HEK293 (cell line): Measurements from ENCODE around the gene MAP2.

Experiments used
- ATF2 ChIP-seq: fragments of 450-650 bp; formaldehyde crosslinking; IDR thresholded peaks from 2 replicates; pipeline ENCODE4 v1.5.1; 2016; ENCODE audit warnings: missing biosample characterization, missing genetic modification characterization, low read depth
- CTCF ChIP-seq: fragments of 450-650 bp; formaldehyde crosslinking; IDR thresholded peaks from 2 replicates; pipeline ENCODE4 v1.5.1; 2016; ENCODE audit warnings: missing biosample characterization, missing genetic modification characterization
- OVOL3 ChIP-seq: fragments of 450-650 bp; formaldehyde crosslinking; IDR thresholded peaks from 2 replicates; pipeline ENCODE4 v1.5.1; 2016; ENCODE audit warnings: missing biosample characterization, missing genetic modification characterization
- SCRT1 ChIP-seq: fragments of 450-650 bp; formaldehyde crosslinking; IDR thresholded peaks from 2 replicates; pipeline ENCODE4 v1.5.1; 2016; ENCODE audit warnings: missing biosample characterization, missing genetic modification characterization, borderline replicate concordance
- YY1 ChIP-seq: fragments of 450-650 bp; formaldehyde crosslinking; IDR thresholded peaks from 2 replicates; pipeline ENCODE4 v1.5.1; 2018; ENCODE audit warnings: missing biosample characterization, missing genetic modification characterization
- ZBTB49 ChIP-seq: fragments of 450-650 bp; formaldehyde crosslinking; IDR thresholded peaks from 2 replicates; pipeline ENCODE4 v1.5.1; 2016; ENCODE audit warnings: missing biosample characterization, missing genetic modification characterization, low read depth
- ZNF138 ChIP-seq: fragments of 450-650 bp; formaldehyde crosslinking; IDR thresholded peaks from 2 replicates; pipeline ENCODE4 v1.5.1; 2016; ENCODE audit warnings: missing biosample characterization, missing genetic modification characterization, borderline replicate concordance
- ZNF19 ChIP-seq: fragments of 450-650 bp; formaldehyde crosslinking; IDR thresholded peaks from 2 replicates; pipeline ENCODE4; 2016; ENCODE audit warnings: missing biosample characterization, missing genetic modification characterization, low read depth
- ZNF311 ChIP-seq: fragments of 450-650 bp; formaldehyde crosslinking; IDR thresholded peaks from 2 replicates; pipeline ENCODE4 v1.5.1; 2017; ENCODE audit warnings: missing biosample characterization, missing genetic modification characterization, borderline replicate concordance
- ZNF513 ChIP-seq: fragments of 450-650 bp; IDR thresholded peaks from 2 replicates; pipeline ENCODE4 v1.5.1; 2018; ENCODE audit warnings: missing biosample characterization, missing genetic modification characterization
- ZSCAN4 ChIP-seq: fragments of 450-650 bp; formaldehyde crosslinking; IDR thresholded peaks from 2 replicates; pipeline ENCODE4 v1.5.1; 2017; ENCODE audit warnings: missing biosample characterization, missing genetic modification characterization

- TF ChIP-seq SCRT1 (no peak), ZBTB49 (tag by site-specific recombination) (no peak), ZSCAN4 (tag by site-specific recombination) (no peak), ATF2 (tag by site-specific recombination) (no peak), ZNF513 (tag by site-specific recombination) (no peak), CTCF (tag by site-specific recombination) (no peak), ZNF138 (tag by site-specific recombination) (no peak), ZNF19 (tag by site-specific recombination) (no peak), ZNF311 (tag by site-specific recombination) (no peak), OVOL3 (tag by site-specific recombination) (no peak), YY1 (no peak)
Observed at GRCh38 chr2:209456489-209456888, 32.6 kb downstream of the MAP2 start.
